K562 (cell line): Measurements from ENCODE around the gene TRIM38. TPM values are rescaled to one million over a fixed set of nuclear protein-coding genes. Genes with fewer than 3 reads are reported as not detected.

ENCODE experiments used
- ATF1 ChIP-seq, 2 experiments: fragments of 450-650 bp in 1 of 2; IDR thresholded peaks; 2 replicates each; pipeline ENCODE4 v1.6.1; 2016; ENCODE audit warnings: missing compliant biosample characterization in 1 of 2, missing genetic modification characterization in 1 of 2
- C11orf30 ChIP-seq: fragments of 450-650 bp; IDR thresholded peaks from 2 replicates; pipeline ENCODE4 v1.6.1; 2016; ENCODE audit warnings: low read depth, mild to moderate bottlenecking
- CBX8 ChIP-seq: fragments of 200-600 bp; sonication (generic); IDR thresholded peaks from 2 replicates; pipeline ENCODE4 v1.6.1; 2012; ENCODE audit warnings: borderline replicate concordance, mixed run types, low read depth, mild to moderate bottlenecking, moderate library complexity, mixed read lengths, low read length, control low read depth, inconsistent platforms; ENCODE audit not compliant: poor library complexity, severe bottlenecking; ENCODE audit errors: extremely low read depth
- DMBX1 ChIP-seq: fragments of 250-450 bp; sonication (Bioruptor Pico); IDR thresholded peaks from 2 replicates; pipeline ENCODE4 v1.8.0; 2022; ENCODE audit warnings: inconsistent platforms, mild to moderate bottlenecking, moderate library complexity, borderline replicate concordance
- ELF1 ChIP-seq: fragments of 200-800 bp; sonication (Bioruptor generic); IDR thresholded peaks from 2 replicates; pipeline ENCODE4 v1.6.1; 2016; ENCODE audit warnings: missing genetic modification characterization, missing compliant biosample characterization
- ESRRB ChIP-seq: fragments of 250-450 bp; sonication (Bioruptor Pico); IDR thresholded peaks from 2 replicates; pipeline ENCODE4 v1.5.0; 2020; ENCODE audit warnings: mild to moderate bottlenecking, moderate library complexity, borderline replicate concordance
- FUS ChIP-seq: fragments of 200-400 bp; formaldehyde crosslinking; optimal IDR thresholded peaks from 2 replicates; pipeline ENCODE3; 2017; ENCODE audit warnings: low read depth, low read length
- HNRNPUL1 ChIP-seq: fragments of 200-400 bp; formaldehyde crosslinking; IDR thresholded peaks from 2 replicates; pipeline ENCODE4 v1.6.1; 2017; ENCODE audit warnings: low read length
- JUND ChIP-seq, 2 experiments: IDR thresholded peaks; 2 replicates in 1 of 2; 3 replicates in 1 of 2; pipeline ENCODE4 v1.6.1; 2011; ENCODE audit warnings: borderline replicate concordance in 2 of 2, low read depth in 2 of 2, low read length in 2 of 2, improper control_type of control experiment in 1 of 2, missing biosample characterization in 1 of 2, missing genetic modification characterization in 1 of 2, missing genetic modification reagents in 1 of 2
- KAT7 ChIP-seq: sonication (generic); formaldehyde crosslinking; IDR thresholded peaks from 2 replicates; pipeline ENCODE4 v1.8.0; 2022; ENCODE audit warnings: missing genetic modification reagents, mild to moderate bottlenecking, borderline replicate concordance
- SMARCA5 ChIP-seq: fragments of 450-650 bp; IDR thresholded peaks from 2 replicates; pipeline ENCODE4 v1.6.1; 2016
- TAF9B ChIP-seq: fragments of 450-650 bp; IDR thresholded peaks from 2 replicates; pipeline ENCODE4 v1.6.1; 2018; ENCODE audit warnings: mild to moderate bottlenecking; ENCODE audit not compliant: partially characterized antibody
- ZBTB7A ChIP-seq: IDR thresholded peaks from 2 replicates; pipeline ENCODE4 v1.6.1; 2011; ENCODE audit warnings: low read depth, mild to moderate bottlenecking, low read length, moderate library complexity, borderline replicate concordance; ENCODE audit not compliant: control insufficient read depth
- ZBTB8A ChIP-seq: fragments of 450-650 bp; IDR thresholded peaks from 2 replicates; pipeline ENCODE4 v1.6.1; 2018; ENCODE audit warnings: mild to moderate bottlenecking, moderate library complexity; ENCODE audit not compliant: partially characterized antibody
- ZNF175 ChIP-seq: fragments of 200-800 bp; sonication (Bioruptor generic); IDR thresholded peaks from 2 replicates; pipeline ENCODE4 v1.6.1; 2016; ENCODE audit warnings: low read depth, mild to moderate bottlenecking, missing genetic modification characterization, missing compliant biosample characterization
- ZNF311 ChIP-seq: fragments of 250-450 bp; sonication (Bioruptor Pico); IDR thresholded peaks from 2 replicates; pipeline ENCODE4 v1.4.0; 2020; ENCODE audit warnings: mild to moderate bottlenecking, moderate library complexity
- ZNF57 ChIP-seq: fragments of 450-650 bp; formaldehyde crosslinking; IDR thresholded peaks from 2 replicates; pipeline ENCODE4 v1.4.0; 2020; ENCODE audit warnings: mild to moderate bottlenecking, moderate library complexity
- polyA plus RNA-seq, 8 experiments: library from polyadenylated mRNA; depleted of rRNA in 4 of 8; stranded (reverse) in 5 of 8; unstranded in 3 of 8; fragments of >200 nt; fragmentation: Nextera tagmentation in 2 of 8; fragmentation: Illumina TruSeq in 1 of 8; extraction: Ambion mirVana in 2 of 8; extraction: Trizol in 1 of 8; gene quantifications; 2 replicates each; pipeline versions ENCODE4 v1.2.1 to v1.2.3, GENCODE V29; 2011 to 2014; ENCODE audit warnings: inconsistent platforms in 1 of 8, missing spikeins in 1 of 8
- total RNA-seq, 7 experiments: library from RNA; depleted of rRNA in 6 of 7; stranded (reverse); fragments of >200 nt in 6 of 7; fragmentation: Illumina TruSeq in 2 of 7; extraction: Trizol in 2 of 7; gene quantifications; 2 replicates each; pipeline versions ENCODE4 v1.2.1 to v1.2.3, GENCODE V29; 2011 to 2021; ENCODE audit warnings: low replicate concordance in 1 of 7
- TF ChIP-seq, protein P1 (sequence below): sonication (generic); formaldehyde crosslinking; IDR thresholded peaks from 2 replicates; pipeline ENCODE4 v1.8.0; 2022; ENCODE audit warnings: mild to moderate bottlenecking, missing genetic modification reagents
- TF ChIP-seq, protein P2 (sequence below): fragments of 250-450 bp; sonication (Bioruptor Pico); IDR thresholded peaks from 2 replicates; pipeline ENCODE4 v1.8.0; 2022; ENCODE audit warnings: moderate library complexity, mild to moderate bottlenecking, inconsistent platforms
- TF ChIP-seq, protein P3 (sequence below), 2 experiments: fragments of 250-450 bp in 1 of 2; fragments of 450-650 bp in 1 of 2; sonication (Bioruptor Pico) in 1 of 2; IDR thresholded peaks; 2 replicates each; pipeline versions ENCODE4 v1.6.1 to v1.8.0; 2016 to 2021; ENCODE audit warnings: mild to moderate bottlenecking in 2 of 2, moderate library complexity in 2 of 2, missing compliant biosample characterization in 1 of 2, missing genetic modification characterization in 1 of 2
- TF ChIP-seq, protein P4 (sequence below): fragments of 250-450 bp; sonication (Bioruptor Pico); IDR thresholded peaks from 2 replicates; pipeline ENCODE4 v1.8.0; 2022; ENCODE audit warnings: moderate library complexity, mild to moderate bottlenecking, inconsistent platforms
- TF ChIP-seq, protein P5 (sequence below): fragments of 250-450 bp; sonication (Bioruptor Pico); IDR thresholded peaks from 2 replicates; pipeline ENCODE4 v1.8.0; 2021; ENCODE audit warnings: borderline replicate concordance, mild to moderate bottlenecking, moderate library complexity; ENCODE audit not compliant: poor library complexity, severe bottlenecking

Gene TRIM38
- total and polyA plus RNA-seq, 9 of the 15 experiments (the other 6 are each of a cell fraction or from before 2014, with no cell fraction given): 1.7 to 6.7 (median 6.3) TPM

DNA sequence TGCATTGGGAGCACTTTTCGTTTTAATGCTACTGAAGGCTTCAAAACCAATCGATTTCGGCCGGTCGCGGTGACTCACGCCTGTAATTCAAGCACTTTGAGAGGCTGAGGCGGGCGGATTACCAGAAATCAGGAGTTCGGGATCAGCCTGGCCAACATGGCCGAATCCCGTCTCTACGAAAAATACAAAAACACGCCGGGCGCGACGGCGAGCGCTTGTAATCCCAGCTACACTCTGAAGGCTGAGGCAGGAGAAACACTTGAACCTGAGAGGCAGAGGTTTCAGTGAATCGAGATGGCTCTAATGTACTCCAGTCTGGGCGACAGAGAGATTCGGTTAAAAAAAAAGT lies 58.4 kb downstream of the TRIM38 start (continued):
- TF ChIP-seq, protein P1, sequence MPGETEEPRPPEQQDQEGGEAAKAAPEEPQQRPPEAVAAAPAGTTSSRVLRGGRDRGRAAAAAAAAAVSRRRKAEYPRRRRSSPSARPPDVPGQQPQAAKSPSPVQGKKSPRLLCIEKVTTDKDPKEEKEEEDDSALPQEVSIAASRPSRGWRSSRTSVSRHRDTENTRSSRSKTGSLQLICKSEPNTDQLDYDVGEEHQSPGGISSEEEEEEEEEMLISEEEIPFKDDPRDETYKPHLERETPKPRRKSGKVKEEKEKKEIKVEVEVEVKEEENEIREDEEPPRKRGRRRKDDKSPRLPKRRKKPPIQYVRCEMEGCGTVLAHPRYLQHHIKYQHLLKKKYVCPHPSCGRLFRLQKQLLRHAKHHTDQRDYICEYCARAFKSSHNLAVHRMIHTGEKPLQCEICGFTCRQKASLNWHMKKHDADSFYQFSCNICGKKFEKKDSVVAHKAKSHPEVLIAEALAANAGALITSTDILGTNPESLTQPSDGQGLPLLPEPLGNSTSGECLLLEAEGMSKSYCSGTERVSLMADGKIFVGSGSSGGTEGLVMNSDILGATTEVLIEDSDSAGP: no peak
- TF ChIP-seq ZNF57 (no peak), ZNF175 (0 out of 2 replicates have a peak, but pooled peaks have one; percentile 21), JUND (IDR thresholded peaks at IDR 0.05; ENCODE audit: borderline replicate concordance, low read depth, low read length) (peak; percentile 30; the same call in 1 of the 2 replicates), JUND (tag; IDR thresholded peaks at IDR 0.05; ENCODE audit: borderline replicate concordance, low read depth, low read length) (0 out of 3 replicates have a peak, but pooled peaks have one; percentile 4), ELF1 (tag) (peak; percentile 69), ZBTB7A (no peak), TAF9B (no peak), ZNF311 (peak; percentile 59; the same call in 1 of the 2 replicates), ATF1 (CRISPR knock-in tag; IDR thresholded peaks at IDR 0.05) (no peak), ATF1 (tag; IDR thresholded peaks at IDR 0.05) (no peak), SMARCA5 (no peak), C11orf30 (no peak), FUS (no peak), KAT7 (CRISPR knock-in tag) (0 out of 2 replicates have a peak, but pooled peaks have one; percentile 5), ESRRB (CRISPR knock-in tag) (no peak), CBX8 (no peak), HNRNPUL1 (no peak), ZBTB8A (no peak), DMBX1 (peak; percentile 10; the same call in 1 of the 2 replicates)
- TF ChIP-seq, protein P2, sequence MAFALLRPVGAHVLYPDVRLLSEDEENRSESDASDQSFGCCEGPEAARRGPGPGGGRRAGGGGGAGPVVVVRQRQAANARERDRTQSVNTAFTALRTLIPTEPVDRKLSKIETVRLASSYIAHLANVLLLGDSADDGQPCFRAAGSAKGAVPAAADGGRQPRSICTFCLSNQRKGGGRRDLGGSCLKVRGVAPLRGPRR: no peak
- TF ChIP-seq, protein P3, sequence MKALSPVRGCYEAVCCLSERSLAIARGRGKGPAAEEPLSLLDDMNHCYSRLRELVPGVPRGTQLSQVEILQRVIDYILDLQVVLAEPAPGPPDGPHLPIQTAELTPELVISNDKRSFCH (CRISPR knock-in tag; IDR thresholded peaks at IDR 0.05): no peak
- TF ChIP-seq, protein P3 (tag; IDR thresholded peaks at IDR 0.05): 0 out of 2 replicates have a peak, but pooled peaks have one; percentile 5
- TF ChIP-seq, protein P4, sequence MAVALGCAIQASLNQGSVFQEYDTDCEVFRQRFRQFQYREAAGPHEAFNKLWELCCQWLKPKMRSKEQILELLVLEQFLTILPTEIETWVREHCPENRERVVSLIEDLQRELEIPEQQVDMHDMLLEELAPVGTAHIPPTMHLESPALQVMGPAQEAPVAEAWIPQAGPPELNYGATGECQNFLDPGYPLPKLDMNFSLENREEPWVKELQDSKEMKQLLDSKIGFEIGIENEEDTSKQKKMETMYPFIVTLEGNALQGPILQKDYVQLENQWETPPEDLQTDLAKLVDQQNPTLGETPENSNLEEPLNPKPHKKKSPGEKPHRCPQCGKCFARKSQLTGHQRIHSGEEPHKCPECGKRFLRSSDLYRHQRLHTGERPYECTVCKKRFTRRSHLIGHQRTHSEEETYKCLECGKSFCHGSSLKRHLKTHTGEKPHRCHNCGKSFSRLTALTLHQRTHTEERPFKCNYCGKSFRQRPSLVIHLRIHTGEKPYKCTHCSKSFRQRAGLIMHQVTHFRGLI (CRISPR knock-in tag): 0 out of 2 replicates have a peak, but pooled peaks have one; percentile 29
- TF ChIP-seq, protein P5, sequence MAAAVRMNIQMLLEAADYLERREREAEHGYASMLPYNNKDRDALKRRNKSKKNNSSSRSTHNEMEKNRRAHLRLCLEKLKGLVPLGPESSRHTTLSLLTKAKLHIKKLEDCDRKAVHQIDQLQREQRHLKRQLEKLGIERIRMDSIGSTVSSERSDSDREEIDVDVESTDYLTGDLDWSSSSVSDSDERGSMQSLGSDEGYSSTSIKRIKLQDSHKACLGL (CRISPR knock-in tag): no peak
